ENCODE measurements around the gene PLCB4.
"Not testable (repeated sequence)": the region's sequence is repeated elsewhere in the genome, so short reads cannot be mapped to it uniquely, and the experiment has no call there.

The PLCB4 gene

GRCh38 chr20:9149087-9149486 lies 80.2 kb downstream of the PLCB4 start:
- no peak overlapping the region for H3K4me3 ChIP-seq (ENCODE audit: low read length)
- no peak for TF ChIP-seq ZNF274 (IDR thresholded peaks at IDR 0.05; ENCODE audit: low read depth, low read length)

GRCh38 chr20:9149796-9150195 lies 80.9 kb downstream of the PLCB4 start:
- no peak overlapping the region for H3K4me3 ChIP-seq (ENCODE audit: low read length)
- TF ChIP-seq ZNF274 (IDR thresholded peaks at IDR 0.05; ENCODE audit: low read depth, low read length), result no peak

- no peak overlapping the region for H3K4me3 ChIP-seq (ENCODE audit: low read length)
- no peak for TF ChIP-seq ZNF274 (IDR thresholded peaks at IDR 0.05; ENCODE audit: low read depth, low read length)
Observed at GRCh38 chr20:9150679-9151078, 81.8 kb downstream of the PLCB4 start.

GRCh38 chr20:9152139-9152538 lies 83.3 kb downstream of the PLCB4 start:
- not testable (repeated sequence) for H3K4me3 ChIP-seq (ENCODE audit: low read length)

- TF ChIP-seq ZNF274 (IDR thresholded peaks at IDR 0.05; ENCODE audit: low read depth, low read length), result no peak
- no peak overlapping the region for H3K4me3 ChIP-seq (ENCODE audit: low read length)
Observed at GRCh38 chr20:9154464-9155024, 85.7 kb downstream of the PLCB4 start.

GRCh38 chr20:9156529-9157280 lies 87.8 kb downstream of the PLCB4 start:
- H3K4me3 ChIP-seq (ENCODE audit: low read length), result no peak overlapping the region
- no peak for TF ChIP-seq ZNF274 (IDR thresholded peaks at IDR 0.05; ENCODE audit: low read depth, low read length)

GRCh38 chr20:9160331-9160730 lies 91.4 kb downstream of the PLCB4 start:
- no peak overlapping the region for H3K4me3 ChIP-seq (ENCODE audit: low read length)
- TF ChIP-seq ZNF274 (IDR thresholded peaks at IDR 0.05; ENCODE audit: low read depth, low read length), result no peak

GRCh38 chr20:9160757-9161156 lies 91.9 kb downstream of the PLCB4 start:
- no peak for TF ChIP-seq ZNF274 (IDR thresholded peaks at IDR 0.05; ENCODE audit: low read depth, low read length)
- H3K4me3 ChIP-seq (ENCODE audit: low read length), result no peak overlapping the region

GRCh38 chr20:9161311-9161710 lies 92.4 kb downstream of the PLCB4 start:
- TF ChIP-seq ZNF274 (IDR thresholded peaks at IDR 0.05; ENCODE audit: low read depth, low read length), result no peak
- no peak overlapping the region for H3K4me3 ChIP-seq (ENCODE audit: low read length)

- no peak for TF ChIP-seq ZNF274 (IDR thresholded peaks at IDR 0.05; ENCODE audit: low read depth, low read length)
- no peak overlapping the region for H3K4me3 ChIP-seq (ENCODE audit: low read length)
Observed at GRCh38 chr20:9163251-9163650, 94.4 kb downstream of the PLCB4 start.

GRCh38 chr20:9163995-9164394 lies 95.1 kb downstream of the PLCB4 start:
- TF ChIP-seq ZNF274 (IDR thresholded peaks at IDR 0.05; ENCODE audit: low read depth, low read length), result no peak
- H3K4me3 ChIP-seq (ENCODE audit: low read length), result no peak overlapping the region

- TF ChIP-seq ZNF274 (IDR thresholded peaks at IDR 0.05; ENCODE audit: low read depth, low read length), result no peak
- no peak overlapping the region for H3K4me3 ChIP-seq (ENCODE audit: low read length)
Observed at GRCh38 chr20:9165261-9165660, 96.4 kb downstream of the PLCB4 start.

GRCh38 chr20:9166153-9166780 lies 97.4 kb downstream of the PLCB4 start:
- no peak for TF ChIP-seq ZNF274 (IDR thresholded peaks at IDR 0.05; ENCODE audit: low read depth, low read length)
- H3K4me3 ChIP-seq (ENCODE audit: low read length), result no peak overlapping the region

GRCh38 chr20:9169409-9169808 lies 100.5 kb downstream of the PLCB4 start:
- no peak overlapping the region for H3K4me3 ChIP-seq (ENCODE audit: low read length)
- no peak for TF ChIP-seq ZNF274 (IDR thresholded peaks at IDR 0.05; ENCODE audit: low read depth, low read length)

GRCh38 chr20:9172851-9173250 lies 104.0 kb downstream of the PLCB4 start:
- no peak for TF ChIP-seq ZNF274 (IDR thresholded peaks at IDR 0.05; ENCODE audit: low read depth, low read length)
- H3K4me3 ChIP-seq (ENCODE audit: low read length), result no peak overlapping the region

Measured in GM08714 (cell line).